OCI-LY7 (cell line): Measurements from ENCODE around the gene HNRNPD. TPM values are rescaled to one million over a fixed set of nuclear protein-coding genes. Genes with fewer than 3 reads are reported as not detected.

ENCODE experiments used
- BruUV-seq: library from RNA; stranded (reverse); fragments of 400-500 nt; replicated peaks from 2 replicates; lab custom pipeline; 2021; lab: Mats Ljungman, UMichigan
- CTCF ChIA-PET: fragments of 300-600 bp; sonication (Branson Sonifier 250); formaldehyde crosslinking; loops from one replicate; lab custom pipeline; 2022; ENCODE audit warnings: antibody characterized with exemption; ENCODE audit not compliant: unreplicated experiment; lab: Charles Lee
- POLR2A ChIA-PET: fragments of 300-600 bp; sonication (Branson Sonifier 250); formaldehyde crosslinking; loops from one replicate; lab custom pipeline; 2022; ENCODE audit warnings: antibody characterized with exemption; lab: Charles Lee
- DNase-seq: peaks from one replicate; pipeline ENCODE4 v3.0.0-alpha.2; 2015; ENCODE audit warnings: low spot score
- H2AFZ ChIP-seq: fragments of 200-600 bp; sonication (generic), shearing (Covaris generic); 2 replicates; pipeline ENCODE4 v1.6.1; 2014; ENCODE audit warnings: mild to moderate bottlenecking, antibody characterized with exemption, low read length, moderate library complexity
- H3K27ac ChIP-seq: fragments of 200-600 bp; sonication (generic); 2 replicates; pipeline ENCODE4 v1.5.1; 2014; ENCODE audit warnings: mixed run types, low read depth, mild to moderate bottlenecking, moderate library complexity, low read length, inconsistent platforms; ENCODE audit not compliant: poor library complexity, severe bottlenecking
- H3K36me3 ChIP-seq: fragments of 200-600 bp; sonication (generic); 2 replicates; pipeline ENCODE4 v1.6.1; 2014; ENCODE audit warnings: mild to moderate bottlenecking, antibody characterized with exemption, low read length, moderate library complexity, mixed read lengths; ENCODE audit not compliant: insufficient read depth
- H3K4me1 ChIP-seq: fragments of 200-600 bp; sonication (generic); 2 replicates; pipeline ENCODE4 v1.5.1; 2014; ENCODE audit warnings: mild to moderate bottlenecking, low read length; ENCODE audit not compliant: insufficient read depth, poor library complexity, severe bottlenecking
- H3K4me2 ChIP-seq: fragments of 200-600 bp; sonication (generic); 2 replicates; pipeline ENCODE4 v1.6.1; 2014; ENCODE audit warnings: mild to moderate bottlenecking, low read length
- H3K4me3 ChIP-seq: fragments of 200-600 bp; sonication (generic); 2 replicates; pipeline ENCODE4 v1.5.1; 2014; ENCODE audit warnings: mild to moderate bottlenecking, low read depth, low read length; ENCODE audit not compliant: poor library complexity, severe bottlenecking
- H3K79me2 ChIP-seq: fragments of 200-600 bp; sonication (generic); 2 replicates; pipeline ENCODE4 v1.6.1; 2016; ENCODE audit warnings: low read depth, mild to moderate bottlenecking, low read length, moderate library complexity, mixed read lengths; ENCODE audit not compliant: insufficient read depth
- H3K9me2 ChIP-seq: fragments of 200-600 bp; sonication (generic); 2 replicates; pipeline ENCODE4 v1.6.1; 2016; ENCODE audit warnings: mild to moderate bottlenecking, low read length, mixed read lengths; ENCODE audit not compliant: insufficient read depth
- H3K9me3 ChIP-seq: fragments of 200-600 bp; sonication (generic); 2 replicates; pipeline ENCODE4 v1.6.1; 2014; ENCODE audit warnings: mild to moderate bottlenecking, mixed run types, low read length, mixed read lengths
- H4K20me1 ChIP-seq: fragments of 200-600 bp; sonication (generic); 2 replicates; pipeline ENCODE4 v1.6.1; 2014; ENCODE audit warnings: mild to moderate bottlenecking, antibody characterized with exemption, low read length, moderate library complexity, mixed read lengths; ENCODE audit not compliant: insufficient read depth
- CTCF ChIP-seq: fragments of 200-600 bp; sonication (generic); conservative IDR thresholded peaks from 2 replicates; pipeline ENCODE4 v1.5.1; 2014; ENCODE audit warnings: mild to moderate bottlenecking, antibody characterized with exemption, low read length, moderate library complexity, mixed read lengths
- EZH2phosphoT487 ChIP-seq: fragments of 200-600 bp; sonication (generic); IDR thresholded peaks from 2 replicates; pipeline ENCODE4 v1.6.1; 2018; ENCODE audit warnings: low read depth, borderline replicate concordance, mild to moderate bottlenecking, mixed run types, antibody characterized with exemption, low read length, moderate library complexity, mixed read lengths
- intact Hi-C: fragments of 100-400 bp; cut with micrococcal nuclease; formaldehyde crosslinking; loops from one replicate; pipeline ENCODE4 v1.10.0; 2022; ENCODE audit not compliant: unreplicated experiment
- total RNA-seq, 2 experiments: library from RNA; depleted of rRNA in 1 of 2; stranded (reverse); fragments of >200 nt in 1 of 2; shearing (Covaris generic) in 1 of 2; gene quantifications; 2 replicates each; pipeline ENCODE4 v1.2.3, GENCODE V29; 2014 to 2022

Gene HNRNPD
- total RNA-seq, 2 experiments from 2014 or later: 127 to 572 TPM

- DNase-seq: no peak
- CTCF ChIA-PET: no interaction called here
- Histone ChIP-seq H3K27ac (no peak overlapping the region), H2AFZ (no peak overlapping the region), H3K79me2 (no peaks in the 10 kb centered on the region), H3K9me2 (no peaks in the 10 kb centered on the region), H3K4me1 (no peaks in the 10 kb centered on the region), H4K20me1 (no peaks in the 10 kb centered on the region), H3K36me3 (no peaks in the 10 kb centered on the region), H3K4me3 (no peak overlapping the region), H3K4me2 (no peak overlapping the region), H3K9me3 (no peaks in the 10 kb centered on the region)
- POLR2A ChIA-PET: no interaction called here
- no TSS peak for BruUV-seq
- intact Hi-C loops: no loop called here
- TF ChIP-seq CTCF (no peak), EZH2phosphoT487 (no peak)
These were observed 29.9 kb upstream of the HNRNPD start for GRCh38 chr4:82403725-82404124.

- H4K20me1 ChIP-seq: no peaks in the 10 kb centered on the region
- intact Hi-C loops: no loop called here
- H3K27ac ChIP-seq: no peak overlapping the region
- DNase-seq: no peak
- ChIA-PET CTCF (no interaction called here), POLR2A (no interaction called here)
- BruUV-seq: no TSS peak
- no peak overlapping the region for H3K4me2 ChIP-seq
- no peak overlapping the region for H2AFZ ChIP-seq
- no peak overlapping the region for H3K4me3 ChIP-seq
- H3K4me1 ChIP-seq: no peaks in the 10 kb centered on the region
- no peaks in the 10 kb centered on the region for H3K36me3 ChIP-seq
- H3K9me3 ChIP-seq: no peaks in the 10 kb centered on the region
- no peaks in the 10 kb centered on the region for H3K9me2 ChIP-seq
- TF ChIP-seq CTCF: no peak
- TF ChIP-seq EZH2phosphoT487: no peak
- no peaks in the 10 kb centered on the region for H3K79me2 ChIP-seq
These were observed 28.5 kb upstream of the HNRNPD start for GRCh38 chr4:82402196-82402775.

- BruUV-seq: no TSS peak
- ChIA-PET CTCF (no interaction called here), POLR2A (interaction anchor here (0.5 kb wide), 1 partner anchor 13 kb away, joined by 3 read pairs; no protein-coding TSS in a partner anchor)
- H2AFZ ChIP-seq: no peak overlapping the region
- H3K79me2 ChIP-seq: no peaks in the 10 kb centered on the region
- H3K4me3 ChIP-seq: no peak overlapping the region
- no peak overlapping the region for H3K4me2 ChIP-seq
- no peaks in the 10 kb centered on the region for H3K4me1 ChIP-seq
- H4K20me1 ChIP-seq: no peaks in the 10 kb centered on the region
- no peaks in the 10 kb centered on the region for H3K36me3 ChIP-seq
- H3K9me3 ChIP-seq: no peaks in the 10 kb centered on the region
- no peak overlapping the region for H3K27ac ChIP-seq
- intact Hi-C loops: no loop called here
- no peaks in the 10 kb centered on the region for H3K9me2 ChIP-seq
- DNase-seq: no peak
- TF ChIP-seq EZH2phosphoT487: no peak
- TF ChIP-seq CTCF: no peak
These were observed 27.8 kb upstream of the HNRNPD start for GRCh38 chr4:82401600-82401999.
